K562 (cell line): ENCODE data around the gene PAQR4. TPM values are rescaled to one million over a fixed set of nuclear protein-coding genes. Genes with fewer than 3 reads are reported as not detected.
A peak's percentile ranks its signal among the peaks of the same experiment; 100 is the strongest.

Experiments
- FOSL1 ChIP-seq: fragments of 200-800 bp; sonication (Bioruptor generic); conservative IDR thresholded peaks from 2 replicates; pipeline ENCODE4 v1.6.1; 2016; ENCODE audit warnings: missing genetic modification characterization, missing compliant biosample characterization
- GABPB2 ChIP-seq: fragments of 250-450 bp; sonication (Bioruptor Pico); conservative IDR thresholded peaks from 2 replicates; pipeline ENCODE4 v1.5.1; 2021; ENCODE audit warnings: mild to moderate bottlenecking
- HMG20A ChIP-seq: fragments of 450-650 bp; formaldehyde crosslinking; conservative IDR thresholded peaks from 2 replicates; pipeline ENCODE4 v1.4.0; 2020; ENCODE audit warnings: mild to moderate bottlenecking, mixed read lengths
- HNRNPLL ChIP-seq: fragments of 200-400 bp; formaldehyde crosslinking; IDR thresholded peaks from 2 replicates; pipeline ENCODE4 v1.6.1; 2017; ENCODE audit warnings: low read length, low read depth, mild to moderate bottlenecking; ENCODE audit not compliant: poor library complexity, severe bottlenecking
- JUN ChIP-seq, 2 experiments: sonication (generic) in 1 of 2; formaldehyde crosslinking in 1 of 2; IDR thresholded peaks; 2 replicates each; pipeline versions ENCODE4 v1.6.1 to v1.8.0; 2012 to 2022; ENCODE audit warnings: borderline replicate concordance in 2 of 2, mild to moderate bottlenecking in 2 of 2, improper control_type of control experiment in 1 of 2, low read depth in 1 of 2, low read length in 1 of 2, missing genetic modification reagents in 1 of 2
- JUNB ChIP-seq: fragments of 450-650 bp; formaldehyde crosslinking; conservative IDR thresholded peaks from 2 replicates; pipeline ENCODE4 v1.4.0; 2020; ENCODE audit warnings: mild to moderate bottlenecking
- KDM5B ChIP-seq: fragments of 200-600 bp; sonication (generic); IDR thresholded peaks from 2 replicates; pipeline ENCODE4 v1.6.1; 2012; ENCODE audit warnings: low read depth, mild to moderate bottlenecking, moderate library complexity, low read length, control low read depth, inconsistent platforms; ENCODE audit not compliant: insufficient replicate concordance
- MED1 ChIP-seq: sonication (generic); formaldehyde crosslinking; IDR thresholded peaks from 2 replicates; pipeline ENCODE4 v1.8.1; 2023; ENCODE audit warnings: missing genetic modification reagents, borderline replicate concordance
- MEIS2 ChIP-seq: fragments of 450-650 bp; IDR thresholded peaks from 2 replicates; pipeline ENCODE4 v1.6.1; 2014; ENCODE audit warnings: mild to moderate bottlenecking; ENCODE audit not compliant: partially characterized antibody
- POLR3A ChIP-seq: IDR thresholded peaks from 2 replicates; pipeline ENCODE4 v1.6.1; 2011; ENCODE audit warnings: borderline replicate concordance, mild to moderate bottlenecking, moderate library complexity; ENCODE audit not compliant: insufficient read length, insufficient read depth; ENCODE audit errors: extremely low read depth
- PTBP1 ChIP-seq: fragments of 200-400 bp; formaldehyde crosslinking; IDR thresholded peaks from 2 replicates; pipeline ENCODE4 v1.6.1; 2017; ENCODE audit warnings: low read depth, low read length
- RBM14 ChIP-seq: fragments of 200-400 bp; formaldehyde crosslinking; IDR thresholded peaks from 2 replicates; pipeline ENCODE4 v1.6.1; 2018; ENCODE audit warnings: low read depth, mild to moderate bottlenecking, low read length, moderate library complexity, borderline replicate concordance; ENCODE audit not compliant: insufficient read depth
- RCOR1 ChIP-seq, 2 experiments: IDR thresholded peaks; 2 replicates each; pipeline ENCODE4 v1.6.1; 2012; ENCODE audit warnings: low read depth in 2 of 2, low read length in 2 of 2, borderline replicate concordance in 1 of 2, improper control_type of control experiment in 1 of 2
- RUNX1 ChIP-seq: sonication (generic); IDR thresholded peaks from 2 replicates; pipeline ENCODE4 v1.6.1; 2016; ENCODE audit warnings: antibody characterized with exemption, low read depth
- SMAD1 ChIP-seq: fragments of 150-350 bp; IDR thresholded peaks from 2 replicates; pipeline ENCODE4 v1.6.1; 2014; ENCODE audit warnings: low read length, low read depth; ENCODE audit not compliant: partially characterized antibody
- STAT5A ChIP-seq: IDR thresholded peaks from 2 replicates; pipeline ENCODE4 v1.6.1; 2012; ENCODE audit warnings: low read length, inconsistent platforms, borderline replicate concordance
- STAT6 ChIP-seq: sonication (generic); formaldehyde crosslinking; IDR thresholded peaks from 2 replicates; pipeline ENCODE4 v1.8.1; 2023; ENCODE audit warnings: mild to moderate bottlenecking, missing genetic modification reagents
- TRIM24 ChIP-seq, 2 experiments: fragments of 450-650 bp; IDR thresholded peaks; 2 replicates each; pipeline ENCODE4 v1.6.1; 2016
- YY1 ChIP-seq, 3 experiments: IDR thresholded peaks; 2 replicates each; pipeline ENCODE4 v1.6.1; 2011; ENCODE audit warnings: low read length in 2 of 3, mild to moderate bottlenecking in 2 of 3, moderate library complexity in 2 of 3, borderline replicate concordance in 1 of 3, control low read depth in 1 of 3, low read depth in 1 of 3; ENCODE audit not compliant: insufficient read depth in 3 of 3, insufficient replicate concordance in 2 of 3, control insufficient read depth in 1 of 3, insufficient read length in 1 of 3; ENCODE audit errors: extremely low read depth in 1 of 3
- ZFX ChIP-seq: sonication (generic); formaldehyde crosslinking; IDR thresholded peaks from 2 replicates; pipeline ENCODE4 v1.8.0; 2022; ENCODE audit warnings: mild to moderate bottlenecking, missing genetic modification reagents, moderate library complexity
- ZNF165 ChIP-seq: fragments of 250-450 bp; sonication (Bioruptor Pico); IDR thresholded peaks from 2 replicates; pipeline ENCODE4 v1.4.0; 2020; ENCODE audit warnings: borderline replicate concordance
- ZNF232 ChIP-seq: sonication (generic); formaldehyde crosslinking; IDR thresholded peaks from 2 replicates; pipeline ENCODE4 v1.8.0; 2022; ENCODE audit warnings: mild to moderate bottlenecking, missing genetic modification reagents
- ZNF347 ChIP-seq: fragments of 450-650 bp; formaldehyde crosslinking; IDR thresholded peaks from 2 replicates; pipeline ENCODE4 v1.4.0; 2020; ENCODE audit warnings: low read depth, mild to moderate bottlenecking, moderate library complexity
- ZNF639 ChIP-seq, 2 experiments: fragments of 200-800 bp in 1 of 2; sonication (Bioruptor generic) in 1 of 2; sonication (generic) in 1 of 2; formaldehyde crosslinking in 1 of 2; IDR thresholded peaks in 1 of 2; conservative IDR thresholded peaks in 1 of 2; 2 replicates each; pipeline versions ENCODE4 v1.5.0 to v1.6.1; 2016 to 2020; ENCODE audit warnings: missing compliant biosample characterization in 1 of 2, missing genetic modification characterization in 1 of 2, missing genetic modification reagents in 1 of 2
- ZZZ3 ChIP-seq: fragments of 450-650 bp; IDR thresholded peaks from 2 replicates; pipeline ENCODE4 v1.6.1; 2016; ENCODE audit warnings: antibody characterized with exemption, mild to moderate bottlenecking, moderate library complexity
- polyA plus RNA-seq, 8 experiments: library from polyadenylated mRNA; depleted of rRNA in 4 of 8; stranded (reverse) in 5 of 8; unstranded in 3 of 8; fragments of >200 nt; fragmentation: Nextera tagmentation in 2 of 8; fragmentation: Illumina TruSeq in 1 of 8; extraction: Ambion mirVana in 2 of 8; extraction: Trizol in 1 of 8; gene quantifications; 2 replicates each; pipeline versions ENCODE4 v1.2.1 to v1.2.3, GENCODE V29; 2011 to 2014; ENCODE audit warnings: inconsistent platforms in 1 of 8, missing spikeins in 1 of 8
- total RNA-seq, 7 experiments: library from RNA; depleted of rRNA in 6 of 7; stranded (reverse); fragments of >200 nt in 6 of 7; fragmentation: Illumina TruSeq in 2 of 7; extraction: Trizol in 2 of 7; gene quantifications; 2 replicates each; pipeline versions ENCODE4 v1.2.1 to v1.2.3, GENCODE V29; 2011 to 2021; ENCODE audit warnings: low replicate concordance in 1 of 7

The PAQR4 gene
- total and polyA plus RNA-seq, 9 of the 15 experiments (the other 6 are each of a cell fraction or from before 2014, with no cell fraction given): 0.62 to 40.4 (median 19.5) TPM

GRCh38 chr16:2950773-2951172 is 18.4 kb upstream of the PAQR4 start (continued):
- TF ChIP-seq RCOR1 (IDR thresholded peaks at IDR 0.05; ENCODE audit: borderline replicate concordance in 1 of 2, low read depth in 2 of 2, low read length in 2 of 2) (no peak), TRIM24 (IDR thresholded peaks at IDR 0.05) (no peak), HNRNPLL (no peak), POLR3A (no peak), FOSL1 (no peak), PTBP1 (no peak), GABPB2 (CRISPR knock-in tag) (no peak), ZNF639 (CRISPR knock-in tag; conservative IDR thresholded peaks at IDR 0.05 in 1 of 2, IDR thresholded peaks at IDR 0.05 in 1 of 2) (no peak), STAT5A (no peak), YY1 (IDR thresholded peaks at IDR 0.05; ENCODE audit: borderline replicate concordance in 1 of 3, control insufficient read depth in 1 of 3, extremely low read depth in 1 of 3, insufficient read depth in 3 of 3, insufficient read length in 1 of 3, insufficient replicate concordance in 2 of 3, low read depth in 1 of 3, low read length in 2 of 3) (peak in 1 of 3 experiments; percentile 17), MEIS2 (peak; percentile 39), RBM14 (no peak), KDM5B (no peak), HMG20A (CRISPR knock-in tag) (no peak), JUNB (CRISPR knock-in tag) (no peak), ZZZ3 (no peak), ZNF165 (CRISPR knock-in tag) (no peak), RUNX1 (no peak), ZNF347 (CRISPR knock-in tag) (no peak), SMAD1 (no peak), ZFX (no peak), JUN (IDR thresholded peaks at IDR 0.05; ENCODE audit: borderline replicate concordance, low read depth, low read length) (no peak), JUN (CRISPR knock-in tag; IDR thresholded peaks at IDR 0.05; ENCODE audit: borderline replicate concordance) (no peak), MED1 (CRISPR knock-in tag) (no peak), ZNF232 (CRISPR knock-in tag) (no peak), STAT6 (no peak)
